H9 (cell line): ENCODE measurements around the gene ITGB1BP1. TPM values are rescaled to one million over a fixed set of nuclear protein-coding genes. Genes with fewer than 3 reads are reported as not detected.

ENCODE experiments used
- DNase-seq: peaks from one replicate; pipeline ENCODE4 v3.0.0-alpha.2; 2017
- H2AFZ ChIP-seq: one replicate; pipeline ENCODE4 v1.6.1; 2013; ENCODE audit warnings: mild to moderate bottlenecking, low read length, control low read depth, moderate library complexity
- H2AK5ac ChIP-seq: 2 replicates; pipeline ENCODE4 v1.6.1; 2013; ENCODE audit warnings: low read length, control low read depth, mixed read lengths; ENCODE audit not compliant: insufficient read length
- H2BK120ac ChIP-seq: one replicate; pipeline ENCODE4 v1.6.1; 2013; ENCODE audit warnings: low read depth, mild to moderate bottlenecking, low read length, control low read depth, inconsistent platforms; ENCODE audit not compliant: poor library complexity, severe bottlenecking
- H2BK12ac ChIP-seq: 2 replicates; pipeline ENCODE4 v1.6.1; 2013; ENCODE audit warnings: low read length, control low read depth, mixed read lengths, low read depth; ENCODE audit not compliant: insufficient read length
- H2BK15ac ChIP-seq: 2 replicates; pipeline ENCODE4 v1.6.1; 2013; ENCODE audit warnings: low read depth, low read length, control low read depth
- H2BK20ac ChIP-seq: one replicate; pipeline ENCODE4 v1.6.1; 2013; ENCODE audit warnings: low read depth, mild to moderate bottlenecking, low read length, control low read depth, inconsistent platforms; ENCODE audit not compliant: poor library complexity, severe bottlenecking
- H2BK5ac ChIP-seq: 2 replicates; pipeline ENCODE4 v1.6.1; 2013; ENCODE audit warnings: low read length, control low read depth, mixed read lengths; ENCODE audit not compliant: insufficient read length
- H3K14ac ChIP-seq: 2 replicates; pipeline ENCODE4 v1.6.1; 2013; ENCODE audit warnings: low read length, control low read depth; ENCODE audit not compliant: insufficient read depth
- H3K18ac ChIP-seq: 2 replicates; pipeline ENCODE4 v1.6.1; 2013; ENCODE audit warnings: low read depth, mild to moderate bottlenecking, mixed read lengths, low read length, control low read depth; ENCODE audit not compliant: insufficient read length
- H3K23ac ChIP-seq: 2 replicates; pipeline ENCODE4 v1.6.1; 2013; ENCODE audit warnings: low read length, control low read depth, mixed read lengths, low read depth; ENCODE audit not compliant: insufficient read length
- H3K23me2 ChIP-seq: 2 replicates; pipeline ENCODE4 v1.6.1; 2013; ENCODE audit warnings: low read depth, mild to moderate bottlenecking, mixed read lengths, low read length, control low read depth; ENCODE audit not compliant: insufficient read length, poor library complexity, severe bottlenecking
- H3K27ac ChIP-seq: 2 replicates; pipeline ENCODE4 v1.5.1; 2013; ENCODE audit warnings: low read length, control low read depth, mixed read lengths, low read depth; ENCODE audit not compliant: insufficient read length
- H3K27me3 ChIP-seq: 2 replicates; pipeline ENCODE4 v1.6.1; 2013; ENCODE audit warnings: low read length, control low read depth, inconsistent platforms; ENCODE audit not compliant: insufficient read depth
- H3K4ac ChIP-seq: 2 replicates; pipeline ENCODE4 v1.6.1; 2013; ENCODE audit warnings: low read depth, mild to moderate bottlenecking, control low read depth, inconsistent platforms, low read length, moderate library complexity
- H3K4me1 ChIP-seq: 2 replicates; pipeline ENCODE4 v1.6.1; 2013; ENCODE audit warnings: low read length, control low read depth, inconsistent platforms; ENCODE audit not compliant: insufficient read depth
- H3K4me2 ChIP-seq: 2 replicates; pipeline ENCODE4 v1.6.1; 2013; ENCODE audit warnings: low read length, control low read depth, mixed read lengths; ENCODE audit not compliant: insufficient read length, insufficient read depth
- H3K56ac ChIP-seq: 2 replicates; pipeline ENCODE4 v1.6.1; 2013; ENCODE audit warnings: low read depth, mild to moderate bottlenecking, mixed read lengths, low read length, control low read depth; ENCODE audit not compliant: insufficient read length
- H3K79me1 ChIP-seq: 2 replicates; pipeline ENCODE4 v1.6.1; 2013; ENCODE audit warnings: low read depth, mild to moderate bottlenecking, moderate library complexity, low read length, control low read depth, inconsistent platforms; ENCODE audit not compliant: insufficient read depth, poor library complexity, severe bottlenecking
- H3K79me2 ChIP-seq: 2 replicates; pipeline ENCODE4 v1.6.1; 2013; ENCODE audit warnings: low read length, control low read depth, inconsistent platforms; ENCODE audit not compliant: insufficient read depth
- H3K9ac ChIP-seq: 2 replicates; pipeline ENCODE4 v1.6.1; 2013; ENCODE audit warnings: low read length, control low read depth, mixed read lengths; ENCODE audit not compliant: insufficient read length; ENCODE audit errors: extremely low read depth
- H3K9me3 ChIP-seq: one replicate; pipeline ENCODE4 v1.6.1; 2013; ENCODE audit warnings: low read depth, low read length, inconsistent platforms; ENCODE audit not compliant: control insufficient read depth
- H3T11ph ChIP-seq: one replicate; pipeline ENCODE4 v1.6.1; 2013; ENCODE audit warnings: mild to moderate bottlenecking, low read length, control low read depth, inconsistent platforms
- H4K20me1 ChIP-seq: one replicate; pipeline ENCODE4 v1.6.1; 2013; ENCODE audit not compliant: control insufficient read depth, insufficient read length, insufficient read depth
- H4K5ac ChIP-seq: 2 replicates; pipeline ENCODE4 v1.6.1; 2013; ENCODE audit warnings: low read depth, mild to moderate bottlenecking, mixed read lengths, low read length, control low read depth; ENCODE audit not compliant: insufficient read length
- H4K8ac ChIP-seq: replicated peaks from 2 replicates; pipeline ENCODE4 v1.6.1; 2013; ENCODE audit warnings: low read length, control low read depth, mixed read lengths, low read depth; ENCODE audit not compliant: insufficient read length
- H4K91ac ChIP-seq: 2 replicates; pipeline ENCODE4 v1.6.1; 2013; ENCODE audit warnings: low read depth, mild to moderate bottlenecking, moderate library complexity, mixed read lengths, low read length, control low read depth; ENCODE audit not compliant: insufficient read length
- H3K27ac Mint-ChIP-seq, 3 experiments: 2 replicates in 2 of 3; 3 replicates in 1 of 3; pipeline ENCODE4 v1.8.0; 2020 to 2021; ENCODE audit warnings: mixed read lengths in 3 of 3, mild to moderate bottlenecking in 1 of 3, moderate library complexity in 1 of 3
- H3K27me3 Mint-ChIP-seq: 2 replicates; pipeline ENCODE4 v1.8.0; 2021; ENCODE audit warnings: low read depth, mild to moderate bottlenecking, moderate library complexity, mixed read lengths
- H3K36me3 Mint-ChIP-seq, 3 experiments: 2 replicates in 2 of 3; 3 replicates in 1 of 3; pipeline ENCODE4 v1.8.0; 2020 to 2021; ENCODE audit warnings: low read depth in 3 of 3, mixed read lengths in 3 of 3; ENCODE audit not compliant: insufficient read depth in 1 of 3
- H3K4me1 Mint-ChIP-seq, 2 experiments: 2 replicates each; pipeline ENCODE4 v1.8.0; 2020; ENCODE audit warnings: mixed read lengths in 2 of 2
- H3K4me3 Mint-ChIP-seq, 2 experiments: 2 replicates in 1 of 2; 3 replicates in 1 of 2; pipeline ENCODE4 v1.8.0; 2020 to 2021; ENCODE audit warnings: mild to moderate bottlenecking in 2 of 2, mixed read lengths in 2 of 2, moderate library complexity in 1 of 2
- H3K9me3 Mint-ChIP-seq, 2 experiments: 2 replicates in 1 of 2; 3 replicates in 1 of 2; pipeline ENCODE4 v1.8.0; 2020; ENCODE audit warnings: mild to moderate bottlenecking in 2 of 2, mixed read lengths in 2 of 2, moderate library complexity in 1 of 2
- WGBS: extraction: QIAGEN DNeasy Blood & Tissue Kit; methylation state at CpG from one replicate; pipeline ENCODE4 v1.1.7; 2013; ENCODE audit warnings: missing lambda C conversion rate, low lambda C conversion rate, mixed read lengths; ENCODE audit not compliant: insufficient read length; ENCODE audit errors: extremely low coverage; 5-methylcytosine and 5-hydroxymethylcytosine counted together
- long read RNA-seq: library from polyadenylated mRNA; unstranded; transcript quantifications from one replicate; pipeline ENCODE4 v2.0.0, GENCODE V29; 2020
- total RNA-seq: library from RNA; stranded (reverse); gene quantifications from 2 replicates; pipeline ENCODE4 v1.2.1, GENCODE V29; 2021
- TF ChIP-seq, protein P1 (sequence below): fragments of 200-600 bp; sonication (generic); conservative IDR thresholded peaks from 3 replicates; pipeline ENCODE4 v1.8.0; 2021; ENCODE audit warnings: antibody characterized with exemption, mild to moderate bottlenecking

Gene ITGB1BP1, protein sequence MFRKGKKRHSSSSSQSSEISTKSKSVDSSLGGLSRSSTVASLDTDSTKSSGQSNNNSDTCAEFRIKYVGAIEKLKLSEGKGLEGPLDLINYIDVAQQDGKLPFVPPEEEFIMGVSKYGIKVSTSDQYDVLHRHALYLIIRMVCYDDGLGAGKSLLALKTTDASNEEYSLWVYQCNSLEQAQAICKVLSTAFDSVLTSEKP
- total RNA-seq, result 38.7 and 38.9 TPM in 2 replicates
- long read RNA-seq, full-length matches to known transcripts, result 28 of 70 reads
- long read RNA-seq, partial matches to known transcripts, result 19 of 70 reads
- long read RNA-seq, other reads (novel, unspliced or antisense), result 23 of 70 reads

DNA sequence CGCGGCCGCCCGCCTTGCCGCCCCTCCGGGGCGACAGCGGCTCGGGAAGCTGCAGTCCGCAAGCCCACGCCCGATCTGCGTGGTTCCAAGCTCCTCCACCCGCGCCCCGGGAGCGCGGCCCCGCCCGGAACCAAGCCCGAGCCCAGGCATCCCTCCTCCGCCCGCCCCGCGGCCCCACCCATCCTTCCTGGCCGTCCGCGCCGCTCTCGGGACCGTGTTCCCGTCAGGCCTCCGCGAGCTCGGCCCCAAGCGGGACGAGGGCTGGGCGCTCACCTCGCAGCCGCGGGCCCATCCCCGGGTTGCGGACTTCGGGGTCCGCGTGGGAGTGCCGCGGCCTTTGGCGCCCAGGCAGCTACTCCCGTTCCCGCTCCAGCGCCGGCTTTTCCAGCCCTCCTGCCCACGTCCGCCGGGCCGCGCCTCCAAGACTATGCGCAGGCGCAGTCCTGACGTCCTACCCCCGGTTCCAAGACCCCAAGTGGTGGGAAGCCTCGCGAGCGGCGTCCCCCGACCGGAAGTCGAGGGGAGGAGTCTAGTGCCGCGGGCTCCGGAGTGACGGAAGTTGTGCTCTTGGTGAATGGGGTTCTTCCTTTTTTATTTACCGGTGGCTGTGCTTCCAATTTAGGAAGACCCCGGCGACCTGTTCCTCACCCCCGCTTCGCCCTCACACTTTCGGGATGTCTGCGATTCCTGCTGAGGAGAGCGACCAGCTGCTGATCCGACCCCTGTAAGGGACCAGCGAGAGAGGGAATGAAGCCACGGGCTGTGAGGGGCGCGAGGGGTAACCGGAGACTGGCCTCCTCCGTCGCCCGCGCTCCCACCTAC is at the start of gene ITGB1BP1, which contains the start of gene CPSF3:
Gene ITGB1BP1, minus strand, starts transcription at position 429 of the 822 bp plus-strand sequence. CDS start 4,831 bp downstream, outside the sequence.
Gene CPSF3, plus strand, starts transcription at position 555 of the 822 bp plus-strand sequence. Its CDS starts 120 bp downstream, at position 675.
- H3K9me3 ChIP-seq, result no peaks in the 10 kb centered on the region
- H4K5ac ChIP-seq, result no peak within 1 kb of the TSS
- H3K4ac ChIP-seq, result no peak within 1 kb of the TSS
- no peaks in the 10 kb centered on the region for H4K20me1 ChIP-seq
- no peak within 1 kb of the TSS for H4K8ac ChIP-seq
- H3K36me3 Mint-ChIP-seq, result peaks cover 0 to under 1% (median 0%) of the 10 kb centered on the region in 3 experiments; a peak in 3 of 7 replicates
- no peak within 1 kb of the TSS for H3K23ac ChIP-seq
- peaks cover 9 to 11% of the 10 kb centered on the region in 2 experiments for H3K4me1 Mint-ChIP-seq
- TF ChIP-seq, protein P1, sequence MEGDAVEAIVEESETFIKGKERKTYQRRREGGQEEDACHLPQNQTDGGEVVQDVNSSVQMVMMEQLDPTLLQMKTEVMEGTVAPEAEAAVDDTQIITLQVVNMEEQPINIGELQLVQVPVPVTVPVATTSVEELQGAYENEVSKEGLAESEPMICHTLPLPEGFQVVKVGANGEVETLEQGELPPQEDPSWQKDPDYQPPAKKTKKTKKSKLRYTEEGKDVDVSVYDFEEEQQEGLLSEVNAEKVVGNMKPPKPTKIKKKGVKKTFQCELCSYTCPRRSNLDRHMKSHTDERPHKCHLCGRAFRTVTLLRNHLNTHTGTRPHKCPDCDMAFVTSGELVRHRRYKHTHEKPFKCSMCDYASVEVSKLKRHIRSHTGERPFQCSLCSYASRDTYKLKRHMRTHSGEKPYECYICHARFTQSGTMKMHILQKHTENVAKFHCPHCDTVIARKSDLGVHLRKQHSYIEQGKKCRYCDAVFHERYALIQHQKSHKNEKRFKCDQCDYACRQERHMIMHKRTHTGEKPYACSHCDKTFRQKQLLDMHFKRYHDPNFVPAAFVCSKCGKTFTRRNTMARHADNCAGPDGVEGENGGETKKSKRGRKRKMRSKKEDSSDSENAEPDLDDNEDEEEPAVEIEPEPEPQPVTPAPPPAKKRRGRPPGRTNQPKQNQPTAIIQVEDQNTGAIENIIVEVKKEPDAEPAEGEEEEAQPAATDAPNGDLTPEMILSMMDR, result no peak
- H2AK5ac ChIP-seq, result no peak within 1 kb of the TSS
- no peaks in the 10 kb centered on the region for H3K9me3 Mint-ChIP-seq
- no peaks in the 10 kb centered on the region for H3K27me3 ChIP-seq
- H3K27ac ChIP-seq, result peak within 1 kb of the TSS; percentile 48
- H3K56ac ChIP-seq, result no peak within 1 kb of the TSS
- no peak within 1 kb of the TSS for H2BK15ac ChIP-seq
- peak within 1 kb of the TSS; percentile 87 to 92 (median 91) for H3K27ac Mint-ChIP-seq
- DNase-seq, result peak; percentile 98
- H3K23me2 ChIP-seq, result peaks cover 13% of the 10 kb centered on the region
- H2BK20ac ChIP-seq, result no peak within 1 kb of the TSS
- no peaks in the 10 kb centered on the region for H3K79me1 ChIP-seq
- no peak within 1 kb of the TSS for H2BK12ac ChIP-seq
- H3K4me3 Mint-ChIP-seq, result peak within 1 kb of the TSS in 1 of 2 experiments; percentile 91; a peak in 3 of 5 replicates
- H3K18ac ChIP-seq, result peak within 1 kb of the TSS; percentile 95
- H3T11ph ChIP-seq, result no peak within 1 kb of the TSS
- no peak within 1 kb of the TSS for H2AFZ ChIP-seq
- peaks cover 2% of the 10 kb centered on the region; the same call in 1 of the 2 replicates for H3K79me2 ChIP-seq
- no peaks in the 10 kb centered on the region for H3K4me1 ChIP-seq
- H3K14ac ChIP-seq, result peak within 1 kb of the TSS; percentile 92
- peak within 1 kb of the TSS; percentile 97 for H3K9ac ChIP-seq
- peak within 1 kb of the TSS; percentile 93 for H3K4me2 ChIP-seq
- H2BK120ac ChIP-seq, result no peak within 1 kb of the TSS
- peak within 1 kb of the TSS; percentile 60 for H2BK5ac ChIP-seq
- no CpG with 5 or more reads among the region's 91 CpGs for WGBS
- peaks cover 10% of the 10 kb centered on the region for H3K27me3 Mint-ChIP-seq
- H4K91ac ChIP-seq, result no peak within 1 kb of the TSS
